C4-2B (cell line): ENCODE measurements around the gene WWOX.

Experiments used
- H3K27ac ChIP-seq: fragments of 450-650 bp; 2 replicates; pipeline ENCODE4 v1.5.1; 2017
- CTCF ChIP-seq: fragments of 450-650 bp; conservative IDR thresholded peaks from 2 replicates; pipeline ENCODE4 v1.5.1; 2017; ENCODE audit warnings: mild to moderate bottlenecking
- ZFX ChIP-seq: fragments of 450-650 bp; IDR thresholded peaks from 2 replicates; pipeline ENCODE4 v1.6.1; 2017

WWOX gene

GRCh38 chr16:78269256-78269655 lies 169.8 kb downstream of the WWOX start:
- TF ChIP-seq CTCF (no peak), ZFX (no peak)
- H3K27ac ChIP-seq = no peak overlapping the region

- no peak overlapping the region for H3K27ac ChIP-seq
- no peak for TF ChIP-seq CTCF
- TF ChIP-seq ZFX = no peak
Observed at GRCh38 chr16:78271981-78272380, 172.5 kb downstream of the WWOX start.

- TF ChIP-seq CTCF (no peak), ZFX (no peak)
- no peak overlapping the region for H3K27ac ChIP-seq
Observed at GRCh38 chr16:78274771-78275170, 175.3 kb downstream of the WWOX start.

- TF ChIP-seq ZFX (no peak), CTCF (no peak)
- H3K27ac ChIP-seq = no peak overlapping the region
Observed at GRCh38 chr16:78275420-78275819, 176.0 kb downstream of the WWOX start.

- no peak overlapping the region for H3K27ac ChIP-seq
- TF ChIP-seq ZFX (no peak), CTCF (no peak)
Observed at GRCh38 chr16:78277321-78278055, 178.0 kb downstream of the WWOX start.

- no peak overlapping the region for H3K27ac ChIP-seq
- no peak for TF ChIP-seq ZFX
- TF ChIP-seq CTCF = no peak
Observed at GRCh38 chr16:78278056-78278450, 178.6 kb downstream of the WWOX start.

GRCh38 chr16:78281115-78281514 lies 181.7 kb downstream of the WWOX start:
- no peak overlapping the region for H3K27ac ChIP-seq
- no peak for TF ChIP-seq CTCF
- no peak for TF ChIP-seq ZFX
